ENCODE results near the gene BRICD5. TPM values are rescaled to one million over a fixed set of nuclear protein-coding genes. Genes with fewer than 3 reads are reported as not detected.
A peak's percentile ranks its signal among the peaks of the same experiment; 100 is the strongest.

Gene BRICD5
- total and polyA plus RNA-seq, 2 of the 13 experiments (the other 11 are each of a cell fraction or from before 2014, with no cell fraction given) = 1.6 to 5.8 TPM

DNA sequence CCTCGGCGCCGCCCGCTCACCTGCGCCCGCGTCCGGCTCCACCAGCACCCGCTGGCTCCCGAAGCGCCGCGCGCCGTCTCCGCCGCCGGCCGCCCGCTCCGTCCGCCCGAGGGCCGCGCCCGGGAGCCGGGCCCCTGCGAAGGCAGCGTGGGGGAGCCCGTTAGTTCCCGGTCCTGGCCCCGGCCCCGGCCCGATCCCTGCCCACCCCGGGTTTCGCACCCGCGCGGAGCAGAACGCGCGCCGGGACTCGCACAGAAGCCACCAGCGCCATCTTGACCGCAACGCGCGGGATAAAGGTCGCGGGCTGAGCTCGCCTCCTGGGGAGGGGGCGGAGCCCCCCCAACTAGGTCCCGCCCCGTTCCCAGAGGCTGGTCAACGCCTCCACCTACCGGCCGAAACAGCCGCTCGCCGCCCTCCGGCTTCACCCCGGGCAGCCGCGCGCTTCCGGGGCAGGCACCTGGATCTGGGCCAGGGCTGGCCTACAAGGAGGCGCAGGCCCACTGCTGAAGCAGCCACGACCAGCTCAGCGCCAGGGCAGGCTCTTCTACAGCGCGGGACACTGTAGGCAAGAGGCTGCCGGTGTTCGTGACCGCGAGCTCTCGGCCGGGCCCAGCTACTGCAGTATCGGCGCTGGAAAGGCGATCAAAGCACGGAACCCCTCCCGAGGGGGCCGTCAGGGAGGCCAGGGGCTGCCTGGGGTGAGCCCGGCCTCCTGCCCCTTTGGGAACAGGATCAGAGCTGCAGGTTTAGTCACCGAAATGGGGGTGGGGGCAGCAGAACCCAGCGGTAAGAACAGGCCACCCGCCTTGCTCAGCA lies 40.8 kb upstream of the BRICD5 start, which contains the start of gene ECI1 (continued):
- no peak for TF ChIP-seq KIAA2018 (CRISPR knock-in tag; IDR thresholded peaks at IDR 0.05; ENCODE audit: borderline replicate concordance)
- no peak for TF ChIP-seq DNMT3B (CRISPR knock-in tag; conservative IDR thresholded peaks at IDR 0.05)
- peak; percentile 91 for TF ChIP-seq TARDBP (CRISPR knock-in tag; IDR thresholded peaks at IDR 0.05)
- no peak for TF ChIP-seq KLF15 (CRISPR knock-in tag; IDR thresholded peaks at IDR 0.05; ENCODE audit: borderline replicate concordance)
- TF ChIP-seq IKZF5 (CRISPR knock-in tag; IDR thresholded peaks at IDR 0.05) = peak; percentile 94
- TF ChIP-seq RXRA (CRISPR knock-in tag; IDR thresholded peaks at IDR 0.05) = peak; percentile 86
- TF ChIP-seq ARHGAP35 (CRISPR knock-in tag; IDR thresholded peaks at IDR 0.05; ENCODE audit: borderline replicate concordance) = peak; percentile 44; the same call in 1 of the 2 replicates
- TF ChIP-seq THAP11 (CRISPR knock-in tag; IDR thresholded peaks at IDR 0.05) = peak; percentile 85
- TF ChIP-seq ZNF33B (CRISPR knock-in tag; IDR thresholded peaks at IDR 0.05) = no peak; the same call in none of the 2 replicates
- TF ChIP-seq MTA3 (CRISPR knock-in tag; IDR thresholded peaks at IDR 0.05) = no peak
- no peak for TF ChIP-seq SETDB1 (CRISPR knock-in tag; IDR thresholded peaks at IDR 0.05; ENCODE audit: borderline replicate concordance)
- TF ChIP-seq IKZF4 (CRISPR knock-in tag; IDR thresholded peaks at IDR 0.05; ENCODE audit: borderline replicate concordance, low read depth, not compliant biosample characterization) = no peak
- TF ChIP-seq MZF1 (CRISPR knock-in tag; IDR thresholded peaks at IDR 0.05; ENCODE audit: borderline replicate concordance) = no peak
- peak; percentile 79 for TF ChIP-seq ZNF891 (CRISPR knock-in tag; IDR thresholded peaks at IDR 0.05)
- TF ChIP-seq PRDM15 (CRISPR knock-in tag; IDR thresholded peaks at IDR 0.05) = peak; percentile 46; the same call in 1 of the 2 replicates
